ENCODE results near the gene CCDC186.

DNA sequence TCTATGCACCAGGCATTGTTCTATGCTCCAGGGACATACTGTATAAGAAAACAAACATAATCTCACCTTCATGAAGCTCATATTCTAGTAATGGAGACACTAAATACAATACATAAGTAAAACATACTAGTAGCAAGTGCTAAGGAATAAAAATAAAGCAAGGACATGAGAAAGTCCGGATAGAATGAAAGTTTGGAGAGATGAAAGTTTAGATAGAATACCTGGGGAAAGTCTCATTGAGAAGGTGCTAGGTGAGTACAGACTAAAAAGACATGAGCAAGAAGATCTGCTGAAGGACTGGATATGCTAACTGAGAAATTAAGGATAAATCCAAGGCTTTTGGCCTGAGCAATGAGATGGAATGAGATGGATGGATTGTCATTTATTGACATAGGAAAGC lies 34.0 kb downstream of the CCDC186 start:
- TF ChIP-seq CTCF (IDR thresholded peaks at IDR 0.05) = no peak
- TF ChIP-seq POLR2A (IDR thresholded peaks at IDR 0.05) = no peak
